Left renal pelvis (tissue), 4 donors: ENCODE data around the gene AZI2. TPM values are rescaled to one million over a fixed set of nuclear protein-coding genes. Genes with fewer than 3 reads are reported as not detected.

Experiments used
- DNase-seq, 4 donors: peaks; one replicate each; pipeline ENCODE4 v3.0.0-alpha.2; 2013; ENCODE audit warnings: low read depth in 4 of 4, low spot score in 3 of 4
- polyA plus RNA-seq, 4 donors: library from polyadenylated mRNA; unstranded; fragments of 120-200 nt; gene quantifications; one replicate each; pipeline ENCODE4 v1.2.1, GENCODE V29; 2013; ENCODE audit not compliant: insufficient read length in 4 of 4

Gene AZI2
- polyA plus RNA-seq, 4 donors: 87.6 to 132 (median 102) TPM

- no peak for DNase-seq
These were observed 40.4 kb downstream of the AZI2 start for GRCh38 chr3:28308196-28308595.

- DNase-seq: no peak
These were observed 46.9 kb downstream of the AZI2 start for GRCh38 chr3:28301688-28302087.

GRCh38 chr3:28300345-28300962, 48.2 kb downstream of the AZI2 start:
- no peak for DNase-seq

- DNase-seq: no peak
These were observed 48.9 kb downstream of the AZI2 start for GRCh38 chr3:28299705-28300104.

GRCh38 chr3:28295898-28296490, 52.6 kb downstream of the AZI2 start:
- DNase-seq: no peak

- no peak for DNase-seq
These were observed 53.8 kb downstream of the AZI2 start for GRCh38 chr3:28294667-28295413.

- DNase-seq: no peak
These were observed 56.0 kb downstream of the AZI2 start for GRCh38 chr3:28292622-28293021.

- no peak for DNase-seq
These were observed 57.0 kb downstream of the AZI2 start for GRCh38 chr3:28291577-28291976.

- no peak for DNase-seq
These were observed 57.7 kb downstream of the AZI2 start for GRCh38 chr3:28290863-28291300.

- DNase-seq: no peak
These were observed 61.6 kb downstream of the AZI2 start for GRCh38 chr3:28287046-28287445.

- no peak for DNase-seq
These were observed 62.0 kb downstream of the AZI2 start for GRCh38 chr3:28286595-28286994.

GRCh38 chr3:28280781-28281180, 67.8 kb downstream of the AZI2 start:
- DNase-seq: no peak

- no peak for DNase-seq
These were observed 68.9 kb downstream of the AZI2 start for GRCh38 chr3:28279770-28280169.

- no peak for DNase-seq
These were observed 69.7 kb downstream of the AZI2 start for GRCh38 chr3:28278918-28279317.

GRCh38 chr3:28273837-28274236, 74.8 kb downstream of the AZI2 start:
- DNase-seq: no peak

Other genes starting within 250 kb of the AZI2 start
- gene CMC1, start 107.2 kb downstream of the AZI2 start, polyA plus RNA-seq: 10 to 100 TPM; 15.8 to 35.0 (median 31.5) TPM
- 1 to 10 TPM; 1.8 to 2.6 (median 1.9) TPM for gene ZCWPW2, start 103 bp downstream of the AZI2 start, polyA plus RNA-seq